ENCODE results near the gene NFATC2IP. TPM values are rescaled to one million over a fixed set of nuclear protein-coding genes. Genes with fewer than 3 reads are reported as not detected.

The NFATC2IP gene
- total and polyA plus RNA-seq, 2 of the 13 experiments (the other 11 are each of a cell fraction or from before 2014, with no cell fraction given), result 32.1 to 48.5 TPM

DNA sequence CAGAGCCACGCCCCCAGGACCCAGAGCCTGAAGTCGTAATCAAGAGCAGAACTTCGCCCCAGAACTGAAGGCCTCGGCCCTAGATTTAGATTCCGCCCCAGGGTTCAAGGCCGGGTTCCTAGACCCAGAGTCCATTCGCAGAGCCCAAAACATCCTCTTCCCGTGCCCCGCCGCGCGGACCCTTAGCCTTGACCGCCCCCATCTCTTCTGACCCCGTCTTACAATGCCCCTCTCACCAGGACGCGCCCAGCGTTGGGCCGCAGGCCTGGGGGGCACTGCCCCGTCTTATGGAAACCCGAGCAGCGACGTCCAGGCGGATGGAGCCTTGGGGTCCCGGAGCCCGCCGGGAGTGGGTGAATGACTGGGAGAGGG lies 14.0 kb upstream of the NFATC2IP start (continued):
- TF ChIP-seq, protein P1, sequence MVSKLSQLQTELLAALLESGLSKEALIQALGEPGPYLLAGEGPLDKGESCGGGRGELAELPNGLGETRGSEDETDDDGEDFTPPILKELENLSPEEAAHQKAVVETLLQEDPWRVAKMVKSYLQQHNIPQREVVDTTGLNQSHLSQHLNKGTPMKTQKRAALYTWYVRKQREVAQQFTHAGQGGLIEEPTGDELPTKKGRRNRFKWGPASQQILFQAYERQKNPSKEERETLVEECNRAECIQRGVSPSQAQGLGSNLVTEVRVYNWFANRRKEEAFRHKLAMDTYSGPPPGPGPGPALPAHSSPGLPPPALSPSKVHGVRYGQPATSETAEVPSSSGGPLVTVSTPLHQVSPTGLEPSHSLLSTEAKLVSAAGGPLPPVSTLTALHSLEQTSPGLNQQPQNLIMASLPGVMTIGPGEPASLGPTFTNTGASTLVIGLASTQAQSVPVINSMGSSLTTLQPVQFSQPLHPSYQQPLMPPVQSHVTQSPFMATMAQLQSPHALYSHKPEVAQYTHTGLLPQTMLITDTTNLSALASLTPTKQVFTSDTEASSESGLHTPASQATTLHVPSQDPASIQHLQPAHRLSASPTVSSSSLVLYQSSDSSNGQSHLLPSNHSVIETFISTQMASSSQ (IDR thresholded peaks at IDR 0.05; ENCODE audit: low read depth), result no peak
- TF ChIP-seq, protein P1 (CRISPR knock-in tag; IDR thresholded peaks at IDR 0.05; ENCODE audit: borderline replicate concordance), result no peak
- TF ChIP-seq RARA (CRISPR knock-in tag; IDR thresholded peaks at IDR 0.05) (peak; percentile 82), ZFX (CRISPR knock-in tag; IDR thresholded peaks at IDR 0.05; ENCODE audit: low read depth) (peak; percentile 74), TCF12 (IDR thresholded peaks at IDR 0.05) (no peak), TCF12 (CRISPR knock-in tag; IDR thresholded peaks at IDR 0.05) (no peak), KAT7 (CRISPR knock-in tag; IDR thresholded peaks at IDR 0.05; ENCODE audit: borderline replicate concordance) (no peak), DMAP1 (CRISPR knock-in tag; IDR thresholded peaks at IDR 0.05) (no peak), HNF4G (IDR thresholded peaks at IDR 0.05; ENCODE audit: borderline replicate concordance, low read depth, low read length) (peak; percentile 64), HNF4G (CRISPR knock-in tag; IDR thresholded peaks at IDR 0.05; ENCODE audit: borderline replicate concordance, low read depth) (no peak), ZNF354B (CRISPR knock-in tag; IDR thresholded peaks at IDR 0.05) (no peak), STAT5B (CRISPR knock-in tag; IDR thresholded peaks at IDR 0.05) (no peak), NR2F6 (IDR thresholded peaks at IDR 0.05) (no peak), NR2F6 (CRISPR knock-in tag; IDR thresholded peaks at IDR 0.05) (peak; percentile 48), CREB1 (IDR thresholded peaks at IDR 0.05) (no peak), CREB1 (CRISPR knock-in tag; IDR thresholded peaks at IDR 0.05) (no peak), MATR3 (CRISPR knock-in tag; IDR thresholded peaks at IDR 0.05) (no peak), ZNF263 (CRISPR knock-in tag; IDR thresholded peaks at IDR 0.05) (no peak)
- TF ChIP-seq, protein P2, sequence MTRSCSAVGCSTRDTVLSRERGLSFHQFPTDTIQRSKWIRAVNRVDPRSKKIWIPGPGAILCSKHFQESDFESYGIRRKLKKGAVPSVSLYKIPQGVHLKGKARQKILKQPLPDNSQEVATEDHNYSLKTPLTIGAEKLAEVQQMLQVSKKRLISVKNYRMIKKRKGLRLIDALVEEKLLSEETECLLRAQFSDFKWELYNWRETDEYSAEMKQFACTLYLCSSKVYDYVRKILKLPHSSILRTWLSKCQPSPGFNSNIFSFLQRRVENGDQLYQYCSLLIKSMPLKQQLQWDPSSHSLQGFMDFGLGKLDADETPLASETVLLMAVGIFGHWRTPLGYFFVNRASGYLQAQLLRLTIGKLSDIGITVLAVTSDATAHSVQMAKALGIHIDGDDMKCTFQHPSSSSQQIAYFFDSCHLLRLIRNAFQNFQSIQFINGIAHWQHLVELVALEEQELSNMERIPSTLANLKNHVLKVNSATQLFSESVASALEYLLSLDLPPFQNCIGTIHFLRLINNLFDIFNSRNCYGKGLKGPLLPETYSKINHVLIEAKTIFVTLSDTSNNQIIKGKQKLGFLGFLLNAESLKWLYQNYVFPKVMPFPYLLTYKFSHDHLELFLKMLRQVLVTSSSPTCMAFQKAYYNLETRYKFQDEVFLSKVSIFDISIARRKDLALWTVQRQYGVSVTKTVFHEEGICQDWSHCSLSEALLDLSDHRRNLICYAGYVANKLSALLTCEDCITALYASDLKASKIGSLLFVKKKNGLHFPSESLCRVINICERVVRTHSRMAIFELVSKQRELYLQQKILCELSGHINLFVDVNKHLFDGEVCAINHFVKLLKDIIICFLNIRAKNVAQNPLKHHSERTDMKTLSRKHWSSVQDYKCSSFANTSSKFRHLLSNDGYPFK (CRISPR knock-in tag; IDR thresholded peaks at IDR 0.05; ENCODE audit: borderline replicate concordance), result peak; percentile 7; the same call in 1 of the 2 replicates
- TF ChIP-seq, protein P3, sequence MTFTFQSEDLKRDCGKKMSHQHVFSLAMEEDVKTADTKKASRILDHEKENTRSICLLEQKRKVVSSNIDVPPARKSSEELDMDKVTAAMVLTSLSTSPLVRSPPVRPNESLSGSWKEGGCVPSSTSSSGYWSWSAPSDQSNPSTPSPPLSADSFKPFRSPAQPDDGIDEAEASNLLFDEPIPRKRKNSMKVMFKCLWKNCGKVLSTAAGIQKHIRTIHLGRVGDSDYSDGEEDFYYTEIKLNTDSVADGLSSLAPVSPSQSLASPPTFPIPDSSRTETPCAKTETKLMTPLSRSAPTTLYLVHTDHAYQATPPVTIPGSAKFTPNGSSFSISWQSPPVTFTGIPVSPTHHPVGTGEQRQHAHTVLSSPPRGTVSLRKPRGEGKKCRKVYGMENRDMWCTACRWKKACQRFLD (CRISPR knock-in tag; IDR thresholded peaks at IDR 0.05; ENCODE audit: borderline replicate concordance), result 0 out of 2 replicates have a peak, but pooled peaks have one; percentile 71
- TF ChIP-seq, protein P4, sequence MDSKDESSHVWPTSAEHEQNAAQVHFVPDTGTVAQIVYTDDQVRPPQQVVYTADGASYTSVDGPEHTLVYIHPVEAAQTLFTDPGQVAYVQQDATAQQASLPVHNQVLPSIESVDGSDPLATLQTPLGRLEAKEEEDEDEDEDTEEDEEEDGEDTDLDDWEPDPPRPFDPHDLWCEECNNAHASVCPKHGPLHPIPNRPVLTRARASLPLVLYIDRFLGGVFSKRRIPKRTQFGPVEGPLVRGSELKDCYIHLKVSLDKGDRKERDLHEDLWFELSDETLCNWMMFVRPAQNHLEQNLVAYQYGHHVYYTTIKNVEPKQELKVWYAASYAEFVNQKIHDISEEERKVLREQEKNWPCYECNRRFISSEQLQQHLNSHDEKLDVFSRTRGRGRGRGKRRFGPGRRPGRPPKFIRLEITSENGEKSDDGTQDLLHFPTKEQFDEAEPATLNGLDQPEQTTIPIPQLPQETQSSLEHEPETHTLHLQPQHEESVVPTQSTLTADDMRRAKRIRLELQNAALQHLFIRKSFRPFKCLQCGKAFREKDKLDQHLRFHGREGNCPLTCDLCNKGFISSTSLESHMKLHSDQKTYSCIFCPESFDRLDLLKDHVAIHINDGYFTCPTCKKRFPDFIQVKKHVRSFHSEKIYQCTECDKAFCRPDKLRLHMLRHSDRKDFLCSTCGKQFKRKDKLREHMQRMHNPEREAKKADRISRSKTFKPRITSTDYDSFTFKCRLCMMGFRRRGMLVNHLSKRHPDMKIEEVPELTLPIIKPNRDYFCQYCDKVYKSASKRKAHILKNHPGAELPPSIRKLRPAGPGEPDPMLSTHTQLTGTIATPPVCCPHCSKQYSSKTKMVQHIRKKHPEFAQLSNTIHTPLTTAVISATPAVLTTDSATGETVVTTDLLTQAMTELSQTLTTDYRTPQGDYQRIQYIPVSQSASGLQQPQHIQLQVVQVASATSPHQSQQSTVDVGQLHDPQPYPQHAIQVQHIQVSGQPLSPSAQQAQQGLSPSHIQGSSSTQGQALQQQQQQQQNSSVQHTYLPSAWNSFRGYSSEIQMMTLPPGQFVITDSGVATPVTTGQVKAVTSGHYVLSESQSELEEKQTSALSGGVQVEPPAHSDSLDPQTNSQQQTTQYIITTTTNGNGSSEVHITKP (CRISPR knock-in tag; IDR thresholded peaks at IDR 0.05; ENCODE audit: low read depth), result no peak

All from HepG2 (cell line).